ENCODE data around the gene FAM83D.

Gene FAM83D

GRCh38 chr20:38930242-38930569, 4.0 kb downstream of the FAM83D start:
- no peak for DNase-seq
- intact Hi-C loops (cut with DNase I) = no loop called here

GRCh38 chr20:38931984-38932383, 5.8 kb downstream of the FAM83D start:
- intact Hi-C loops (cut with DNase I) = no loop called here
- DNase-seq = no peak

- no peak for DNase-seq
- intact Hi-C loops (cut with DNase I) = no loop called here
Observed at GRCh38 chr20:38932457-38933120, 6.4 kb downstream of the FAM83D start.

- intact Hi-C loops (cut with DNase I) = no loop called here
- no peak for DNase-seq
Observed at GRCh38 chr20:38934530-38934929, 8.3 kb downstream of the FAM83D start.

- DNase-seq = no peak
- intact Hi-C loops (cut with DNase I) = no loop called here
Observed at GRCh38 chr20:38935285-38935684, 9.1 kb downstream of the FAM83D start.

- no peak for DNase-seq
- intact Hi-C loops (cut with DNase I) = no loop called here
Observed at GRCh38 chr20:38935967-38936407, 9.8 kb downstream of the FAM83D start.

- DNase-seq = no peak
- intact Hi-C loops (cut with DNase I) = no loop called here
Observed at GRCh38 chr20:38937000-38937399, 10.8 kb downstream of the FAM83D start.

GRCh38 chr20:38937978-38938473, 11.8 kb downstream of the FAM83D start:
- no peak for DNase-seq
- intact Hi-C loops (cut with DNase I) = no loop called here

- no peak for DNase-seq
- intact Hi-C loops (cut with DNase I) = no loop called here
Observed at GRCh38 chr20:38939686-38940085, 13.5 kb downstream of the FAM83D start.

GRCh38 chr20:38940644-38941043, 14.4 kb downstream of the FAM83D start:
- intact Hi-C loops (cut with DNase I) = no loop called here
- DNase-seq = no peak

GRCh38 chr20:38941726-38942389, 15.6 kb downstream of the FAM83D start:
- intact Hi-C loops (cut with DNase I) = no loop called here
- no peak for DNase-seq

GRCh38 chr20:38945012-38945411, 18.8 kb downstream of the FAM83D start:
- DNase-seq = no peak
- intact Hi-C loops (cut with DNase I) = no loop called here

GRCh38 chr20:38946836-38947235, 20.6 kb downstream of the FAM83D start:
- no peak for DNase-seq
- intact Hi-C loops (cut with DNase I) = no loop called here

- intact Hi-C loops (cut with DNase I) = no loop called here
- DNase-seq = no peak
Observed at GRCh38 chr20:38947931-38948362, 21.7 kb downstream of the FAM83D start.

GRCh38 chr20:38950254-38950653, 24.0 kb downstream of the FAM83D start:
- no peak for DNase-seq
- intact Hi-C loops (cut with DNase I) = no loop called here

- DNase-seq = no peak
- intact Hi-C loops (cut with DNase I) = no loop called here
Observed at GRCh38 chr20:38951611-38952010, 25.4 kb downstream of the FAM83D start.

- intact Hi-C loops (cut with DNase I) = no loop called here
- DNase-seq = no peak
Observed at GRCh38 chr20:38952153-38952552, 25.9 kb downstream of the FAM83D start.

- intact Hi-C loops (cut with DNase I) = no loop called here
- DNase-seq = no peak
Observed at GRCh38 chr20:38953630-38954340, 27.6 kb downstream of the FAM83D start.

- no peak for DNase-seq
- intact Hi-C loops (cut with DNase I) = no loop called here
Observed at GRCh38 chr20:38957235-38957876, 31.1 kb downstream of the FAM83D start.

- intact Hi-C loops (cut with DNase I) = loop anchor here (2.0 kb wide), 1 partner anchor 31 kb away; the partner anchor contains the start of gene FAM83D
Observed at GRCh38 chr20:38957915-38958485, 31.8 kb downstream of the FAM83D start.

More at GRCh38 chr20:38957915-38958485, 31.8 kb downstream of the FAM83D start:
- no peak for DNase-seq

Measured in posterior cingulate gyrus (tissue), 11 donors.